Breast epithelium (tissue), 3 donors: ENCODE results near the gene MDFIC.

Experiments used
- POLR2A ChIP-seq: fragments of 450-650 bp; IDR thresholded peaks from one replicate; pipeline ENCODE4 v1.6.1; 2016; ENCODE audit warnings: antibody characterized with exemption, mild to moderate bottlenecking, moderate library complexity
- POLR2AphosphoS5 ChIP-seq, 3 donors: sonication (generic); formaldehyde crosslinking; IDR thresholded peaks; one replicate each; pipeline ENCODE4 v1.6.1; 2017; ENCODE audit warnings: antibody characterized with exemption in 3 of 3
- TF ChIP-seq, protein P1 (sequence below), 3 donors: fragments of 450-650 bp; IDR thresholded peaks; one replicate each; pipeline ENCODE4 v1.5.1; 2016 to 2017; ENCODE audit warnings: antibody characterized with exemption in 3 of 3, mild to moderate bottlenecking in 3 of 3, moderate library complexity in 3 of 3

DNA sequence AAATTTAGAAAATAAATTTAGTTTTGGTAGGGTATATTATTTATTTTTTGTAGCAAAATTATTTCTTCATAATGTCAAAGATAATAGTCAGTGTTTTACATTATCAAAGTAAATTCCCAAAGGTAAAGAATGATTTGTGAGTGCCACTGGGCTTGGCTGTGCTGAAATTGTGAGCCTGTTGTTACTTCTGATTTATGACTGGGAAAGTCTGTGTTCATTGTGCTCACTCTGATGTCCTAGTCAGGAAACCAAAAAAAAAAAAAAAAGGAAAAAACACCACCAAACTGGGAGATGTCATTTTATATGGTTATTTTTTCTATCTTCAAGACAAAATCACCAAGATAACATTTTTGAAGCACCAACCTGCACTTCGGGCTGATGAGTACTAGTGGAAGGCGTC is 44.3 kb downstream of the MDFIC start:
- TF ChIP-seq, protein P1, sequence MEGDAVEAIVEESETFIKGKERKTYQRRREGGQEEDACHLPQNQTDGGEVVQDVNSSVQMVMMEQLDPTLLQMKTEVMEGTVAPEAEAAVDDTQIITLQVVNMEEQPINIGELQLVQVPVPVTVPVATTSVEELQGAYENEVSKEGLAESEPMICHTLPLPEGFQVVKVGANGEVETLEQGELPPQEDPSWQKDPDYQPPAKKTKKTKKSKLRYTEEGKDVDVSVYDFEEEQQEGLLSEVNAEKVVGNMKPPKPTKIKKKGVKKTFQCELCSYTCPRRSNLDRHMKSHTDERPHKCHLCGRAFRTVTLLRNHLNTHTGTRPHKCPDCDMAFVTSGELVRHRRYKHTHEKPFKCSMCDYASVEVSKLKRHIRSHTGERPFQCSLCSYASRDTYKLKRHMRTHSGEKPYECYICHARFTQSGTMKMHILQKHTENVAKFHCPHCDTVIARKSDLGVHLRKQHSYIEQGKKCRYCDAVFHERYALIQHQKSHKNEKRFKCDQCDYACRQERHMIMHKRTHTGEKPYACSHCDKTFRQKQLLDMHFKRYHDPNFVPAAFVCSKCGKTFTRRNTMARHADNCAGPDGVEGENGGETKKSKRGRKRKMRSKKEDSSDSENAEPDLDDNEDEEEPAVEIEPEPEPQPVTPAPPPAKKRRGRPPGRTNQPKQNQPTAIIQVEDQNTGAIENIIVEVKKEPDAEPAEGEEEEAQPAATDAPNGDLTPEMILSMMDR (IDR thresholded peaks at IDR 0.05): no peak
- TF ChIP-seq POLR2A (no peak), POLR2AphosphoS5 (IDR thresholded peaks at IDR 0.05) (no peak)
